Dermis blood vessel endothelial cell (primary cell): Measurements from ENCODE around the gene SH3RF3. TPM values are rescaled to one million over a fixed set of nuclear protein-coding genes. Genes with fewer than 3 reads are reported as not detected.

Source experiments
- DNase-seq: peaks from one replicate; pipeline ENCODE4 v3.0.0; 2010
- total RNA-seq: library from RNA; depleted of rRNA; stranded (reverse); fragments of >200 nt; gene quantifications from 2 replicates; pipeline ENCODE4 v1.2.3, GENCODE V29; 2014

Gene SH3RF3
- total RNA-seq, 1 donor from 2014 or later, result 7.7 TPM

DNA sequence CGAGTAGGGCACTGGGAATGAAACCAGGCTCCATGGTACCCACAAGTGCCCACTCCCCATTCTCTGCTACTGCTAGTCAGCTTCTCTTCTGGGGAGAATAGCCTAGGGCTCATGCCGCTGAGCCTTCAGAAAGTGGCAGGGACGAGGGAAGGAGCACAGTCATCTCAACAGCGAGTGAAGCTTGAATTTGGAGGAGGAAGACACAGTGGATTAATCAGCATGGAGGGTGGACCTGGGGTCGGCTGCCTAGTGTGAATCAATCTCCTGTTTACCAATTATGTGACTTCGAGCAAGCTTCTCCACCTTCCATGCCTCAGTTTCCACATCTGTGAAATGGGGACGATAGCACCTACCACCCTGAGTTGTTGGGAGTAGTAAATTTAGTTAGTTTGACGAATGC, 327.8 kb downstream of the SH3RF3 start:
- DNase-seq, result no peak

DNA sequence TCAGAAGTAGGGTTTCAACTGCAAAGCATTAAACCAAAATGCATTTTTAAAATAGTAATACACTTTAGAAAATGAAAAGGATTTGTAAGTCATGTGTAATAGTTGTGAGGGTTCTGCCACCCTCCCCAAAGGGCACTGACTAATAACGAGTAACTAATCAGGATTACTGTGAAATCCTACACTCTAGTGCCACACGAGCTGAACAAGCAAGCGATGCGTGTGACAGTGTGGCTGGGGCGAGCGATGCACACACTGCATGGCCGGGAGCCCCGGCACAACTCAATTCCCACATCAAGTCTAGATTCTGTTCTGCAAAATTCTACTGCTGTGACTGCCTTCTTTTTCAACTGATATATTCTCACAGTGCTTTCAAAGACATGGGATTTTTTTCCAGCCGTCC, 328.4 kb downstream of the SH3RF3 start:
- DNase-seq, result no peak

DNA sequence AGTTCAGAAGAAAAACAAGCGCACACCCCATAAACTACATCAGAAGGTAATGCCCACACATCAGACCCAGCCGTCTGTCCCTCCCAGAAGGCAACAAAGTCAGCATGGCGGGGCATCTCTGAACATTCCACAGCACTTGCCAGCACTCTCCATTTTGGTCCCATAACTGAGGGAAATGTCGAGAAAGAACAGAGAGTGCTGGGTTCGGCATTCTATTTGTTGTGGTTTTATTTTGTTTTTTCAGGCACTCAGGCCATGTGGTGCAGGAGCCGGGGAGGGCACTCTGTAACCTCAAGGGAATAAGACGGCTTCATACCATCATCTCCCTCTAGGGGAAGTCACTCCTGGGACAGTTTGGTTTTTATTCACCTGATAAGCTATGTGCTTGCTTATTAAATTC, 328.8 kb downstream of the SH3RF3 start:
- no peak for DNase-seq

DNA sequence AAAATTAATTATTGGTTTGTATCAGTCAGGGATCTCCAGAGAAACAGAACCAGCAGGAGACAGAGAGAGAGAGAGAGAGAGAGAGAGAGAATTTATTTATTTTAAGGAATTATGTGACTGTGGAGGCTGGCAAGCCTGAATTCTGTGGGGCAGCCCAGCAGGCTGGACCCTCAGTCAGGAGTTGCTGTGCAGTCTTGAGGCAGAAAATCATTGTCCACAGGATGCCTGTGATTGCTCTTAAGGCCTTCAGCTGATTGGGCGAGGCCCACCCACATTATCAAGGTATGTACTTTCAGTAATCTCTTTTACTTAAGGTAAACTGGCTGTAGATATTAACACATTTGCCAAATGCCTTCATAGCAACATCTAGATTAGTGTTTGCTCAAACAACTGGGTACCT, 329.5 kb downstream of the SH3RF3 start:
- DNase-seq, result no peak

DNA sequence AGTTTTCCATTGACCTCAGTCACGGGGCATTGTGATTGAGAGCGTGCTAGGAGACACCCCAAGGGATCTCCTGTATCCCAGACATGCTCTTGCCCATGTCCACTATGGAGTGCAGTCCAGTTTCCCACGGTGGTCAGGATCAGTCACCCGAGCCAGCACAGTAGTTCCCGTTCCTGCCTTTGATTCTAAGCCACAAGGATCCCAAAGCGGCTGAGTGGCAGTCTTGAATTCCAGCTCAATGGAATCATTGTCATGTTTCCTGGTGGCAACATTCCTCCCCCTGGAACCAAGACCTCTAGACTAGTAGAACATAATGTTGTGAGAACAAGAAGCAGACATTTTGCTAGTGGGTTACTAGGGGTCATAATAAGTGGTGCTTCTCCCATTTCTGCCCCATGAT, 330.5 kb downstream of the SH3RF3 start:
- DNase-seq, result no peak

DNA sequence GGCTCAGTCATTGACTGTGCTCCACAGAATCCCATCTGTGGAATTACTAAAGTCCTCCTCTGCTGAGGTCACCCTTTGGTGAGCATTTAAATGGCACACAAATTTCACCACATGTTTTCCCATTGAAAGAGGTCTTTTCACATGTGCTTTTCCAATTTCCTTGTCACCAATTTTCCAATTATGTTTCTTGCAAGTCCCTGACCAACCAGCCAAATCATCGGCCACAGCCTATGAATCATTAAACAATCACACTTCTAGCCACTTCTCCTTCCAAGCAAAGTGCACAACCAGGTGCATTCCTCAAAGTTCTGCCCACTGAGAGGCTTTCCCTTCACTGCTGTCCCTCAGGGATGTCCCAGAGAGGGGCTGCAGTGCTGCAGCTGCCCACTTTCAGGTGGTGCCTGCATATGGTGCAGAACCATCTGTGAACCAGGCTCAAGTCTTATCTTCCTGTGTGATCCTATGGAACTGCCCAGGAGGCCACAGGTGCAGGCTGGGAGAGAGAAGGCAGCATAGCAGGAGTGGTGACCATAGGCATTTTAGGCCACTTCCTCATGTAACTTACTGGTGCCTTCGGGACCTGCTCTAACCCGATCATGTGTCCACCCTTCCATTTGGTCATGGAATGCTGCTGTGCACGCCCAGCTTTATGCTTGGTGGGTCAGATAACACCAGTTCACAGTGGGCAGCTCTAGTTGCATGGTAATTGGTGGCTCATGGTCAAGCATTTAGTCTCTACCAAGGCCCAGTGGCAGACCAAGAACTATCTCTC, 331.7 kb downstream of the SH3RF3 start:
- DNase-seq, result no peak

DNA sequence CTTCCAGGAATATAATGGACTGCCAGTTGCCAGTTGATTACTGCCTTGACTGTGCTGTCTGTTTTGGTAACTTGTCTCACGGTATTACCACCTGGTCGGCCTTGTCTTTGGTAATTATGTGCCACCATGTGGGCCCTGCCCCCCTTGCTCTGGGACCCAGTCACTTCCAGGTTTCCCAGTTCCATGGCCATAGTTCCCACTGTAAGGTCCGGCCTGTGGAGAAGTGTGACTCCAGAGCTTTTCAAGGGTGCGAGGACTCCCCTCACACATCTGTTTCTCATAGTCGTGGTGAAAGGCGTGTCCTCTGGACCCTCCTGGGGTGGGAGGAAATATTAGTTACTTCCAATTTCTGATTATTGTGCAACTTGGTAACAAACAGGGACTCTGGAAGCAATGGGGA, 334.2 kb downstream of the SH3RF3 start:
- DNase-seq, result no peak

DNA sequence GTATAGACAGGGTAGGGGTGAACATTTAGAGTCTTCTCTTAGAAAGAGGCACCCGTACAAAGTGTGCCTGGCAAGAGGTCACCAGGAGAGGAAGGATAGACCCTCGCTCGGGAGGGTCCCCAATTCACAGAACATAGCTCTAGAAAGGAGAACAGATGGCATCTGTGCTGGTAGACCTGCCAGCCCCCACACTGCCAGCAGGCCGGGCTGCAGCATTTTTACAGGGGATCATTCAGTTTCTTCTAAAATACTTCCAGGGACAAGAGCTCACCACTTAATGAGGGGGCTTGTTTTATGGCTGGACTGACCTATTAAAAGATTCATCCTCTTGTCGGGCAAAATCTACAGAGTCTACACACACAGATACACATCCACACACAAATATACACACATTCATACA, 334.9 kb downstream of the SH3RF3 start:
- DNase-seq, result no peak

DNA sequence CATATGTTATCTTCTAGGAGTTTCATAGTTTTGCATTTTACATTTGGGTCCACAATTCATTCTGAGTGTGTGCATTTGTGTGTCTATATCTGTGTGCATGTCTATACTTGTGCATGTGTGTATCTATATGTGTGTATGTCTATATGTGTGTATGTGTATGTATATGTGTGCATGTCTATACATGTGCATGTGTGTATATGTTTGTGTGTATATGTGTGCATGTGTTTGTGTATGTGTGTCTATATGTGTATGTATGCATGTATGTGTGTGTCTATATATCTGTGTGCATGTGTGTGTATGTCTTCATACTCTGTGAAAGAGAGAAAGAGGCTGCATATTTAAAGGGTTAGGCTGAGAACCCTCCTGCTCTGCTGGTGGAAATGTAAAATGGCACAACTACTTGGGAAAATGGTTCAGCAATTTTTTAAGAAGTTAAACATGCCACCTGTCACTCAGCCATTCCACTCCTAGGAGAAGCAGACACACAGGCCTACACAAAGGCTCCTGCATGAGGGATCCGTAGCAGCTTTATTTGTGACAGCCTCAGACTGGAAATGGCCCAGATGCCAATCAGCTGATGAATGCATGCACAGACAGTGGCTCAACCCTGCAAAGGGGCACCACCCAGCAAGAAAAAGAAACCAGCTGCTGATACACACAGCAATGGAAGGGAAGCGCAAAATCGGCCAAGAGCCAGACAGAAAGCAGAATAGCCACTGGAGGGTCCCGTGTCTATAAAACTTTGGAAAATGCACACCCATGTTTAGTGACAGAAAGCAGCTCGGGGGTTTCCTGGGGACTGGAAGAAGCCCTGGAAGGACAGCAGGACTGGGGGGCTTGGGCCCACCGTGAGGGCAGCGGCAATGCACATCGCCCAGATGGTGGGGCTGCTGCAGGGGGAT, 337.9 kb downstream of the SH3RF3 start:
- DNase-seq, result peak; percentile 15

DNA sequence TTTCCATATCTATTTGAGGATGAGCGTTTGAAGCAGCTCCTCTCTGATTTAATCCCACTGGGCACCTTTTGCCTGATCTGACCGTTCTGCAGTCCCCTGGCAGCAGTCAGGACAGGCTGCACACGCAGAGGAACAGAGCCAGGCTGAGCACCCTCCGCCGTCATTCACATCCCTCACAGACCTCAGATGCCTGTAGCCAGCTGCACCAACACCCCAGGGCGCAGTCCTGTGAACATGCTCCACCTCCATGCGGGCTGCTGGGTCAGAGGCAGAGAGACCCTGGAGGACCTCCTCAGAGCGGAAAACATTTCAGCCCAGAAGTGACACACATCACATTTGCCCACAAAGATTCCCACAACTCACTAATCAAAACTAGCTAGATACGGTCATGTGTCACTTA, 338.7 kb downstream of the SH3RF3 start:
- DNase-seq, result no peak

DNA sequence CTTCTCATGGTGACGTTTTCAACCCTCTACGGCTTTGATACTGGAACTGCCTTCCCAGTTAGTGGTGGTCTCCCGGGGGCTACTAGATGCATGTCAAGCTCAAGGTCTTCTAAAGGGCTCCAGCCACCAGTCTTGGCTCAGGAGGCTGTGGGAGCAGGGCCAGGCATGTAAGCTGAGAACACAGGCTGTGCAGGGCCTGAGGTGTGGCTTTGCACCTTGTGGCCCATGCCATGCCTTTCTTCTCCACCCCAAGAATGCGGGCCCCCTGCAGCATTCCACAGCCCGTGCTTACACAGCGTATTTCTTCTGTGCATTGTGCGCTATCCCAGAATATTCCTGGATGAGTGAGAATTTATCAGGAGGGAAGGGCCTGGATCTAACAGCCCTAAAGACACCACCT, 339.9 kb downstream of the SH3RF3 start:
- DNase-seq, result no peak

DNA sequence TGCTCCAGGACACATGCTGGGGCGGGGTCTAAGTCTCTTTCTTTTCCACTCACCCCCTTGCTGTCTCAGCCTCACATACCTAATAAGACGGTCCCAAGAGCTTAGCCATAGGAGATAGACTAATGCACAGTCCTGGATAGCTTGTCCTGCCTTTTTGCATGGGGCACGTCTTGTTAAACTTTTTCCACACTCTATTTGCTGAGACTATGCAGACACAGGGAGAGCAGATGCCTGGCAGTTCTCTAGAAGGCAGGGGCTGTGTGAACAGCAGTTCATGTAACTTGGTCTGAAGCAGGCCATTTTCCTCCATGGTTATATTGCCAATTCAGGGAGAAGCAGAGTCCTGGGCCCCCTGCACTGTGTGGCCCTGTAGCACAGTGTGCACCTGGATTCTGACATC, 342.7 kb downstream of the SH3RF3 start:
- no peak for DNase-seq

DNA sequence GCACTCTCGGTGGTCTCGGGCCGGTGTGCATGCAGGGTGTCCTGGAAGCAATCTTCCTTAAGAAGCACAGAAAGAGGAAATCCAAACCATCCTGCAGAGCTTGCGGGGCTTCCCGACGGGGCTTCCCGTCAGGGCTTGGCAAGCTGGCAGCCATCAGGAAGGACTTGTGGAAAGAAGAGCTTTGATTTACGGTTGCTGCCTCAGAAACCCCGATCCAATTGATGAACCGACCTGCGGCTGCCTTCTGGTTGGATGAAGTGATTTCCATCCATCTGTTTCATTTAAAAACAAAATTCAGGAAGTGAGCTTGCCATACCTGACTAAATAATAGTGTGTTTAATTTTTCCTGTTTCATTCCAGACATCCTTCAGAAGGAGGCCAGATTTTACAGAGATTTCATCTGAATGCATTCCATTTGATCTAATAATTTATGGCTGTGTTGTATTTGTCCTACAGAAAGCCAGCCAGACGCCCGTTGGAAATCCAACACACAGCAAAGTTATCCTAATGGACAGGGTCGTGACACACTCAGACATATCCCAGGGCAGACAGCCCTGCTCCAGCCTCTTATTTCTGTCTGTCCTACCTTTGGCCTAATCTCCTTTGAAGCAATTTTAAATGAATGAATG, 343.4 kb downstream of the SH3RF3 start:
- peak; percentile 30 for DNase-seq

DNA sequence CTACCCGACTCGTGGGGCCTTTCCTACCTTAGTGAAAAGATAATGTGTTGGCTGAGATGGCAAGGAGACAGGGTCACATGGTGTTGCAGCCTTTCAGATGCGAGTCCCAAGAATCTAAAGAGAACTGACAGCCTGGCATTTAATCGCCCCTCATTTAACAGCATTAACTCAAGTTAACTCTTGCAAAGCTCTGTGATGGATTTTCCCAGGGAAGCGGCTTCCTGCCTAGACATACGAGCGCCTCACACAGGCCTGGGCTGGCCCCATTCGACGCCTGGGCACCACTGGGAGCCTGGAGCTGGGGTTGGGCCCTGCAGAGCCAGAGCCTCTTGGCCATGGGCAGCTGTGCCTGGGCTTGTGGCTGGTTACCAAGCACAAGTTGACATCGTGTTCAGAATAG, 344.0 kb downstream of the SH3RF3 start:
- DNase-seq, result no peak

DNA sequence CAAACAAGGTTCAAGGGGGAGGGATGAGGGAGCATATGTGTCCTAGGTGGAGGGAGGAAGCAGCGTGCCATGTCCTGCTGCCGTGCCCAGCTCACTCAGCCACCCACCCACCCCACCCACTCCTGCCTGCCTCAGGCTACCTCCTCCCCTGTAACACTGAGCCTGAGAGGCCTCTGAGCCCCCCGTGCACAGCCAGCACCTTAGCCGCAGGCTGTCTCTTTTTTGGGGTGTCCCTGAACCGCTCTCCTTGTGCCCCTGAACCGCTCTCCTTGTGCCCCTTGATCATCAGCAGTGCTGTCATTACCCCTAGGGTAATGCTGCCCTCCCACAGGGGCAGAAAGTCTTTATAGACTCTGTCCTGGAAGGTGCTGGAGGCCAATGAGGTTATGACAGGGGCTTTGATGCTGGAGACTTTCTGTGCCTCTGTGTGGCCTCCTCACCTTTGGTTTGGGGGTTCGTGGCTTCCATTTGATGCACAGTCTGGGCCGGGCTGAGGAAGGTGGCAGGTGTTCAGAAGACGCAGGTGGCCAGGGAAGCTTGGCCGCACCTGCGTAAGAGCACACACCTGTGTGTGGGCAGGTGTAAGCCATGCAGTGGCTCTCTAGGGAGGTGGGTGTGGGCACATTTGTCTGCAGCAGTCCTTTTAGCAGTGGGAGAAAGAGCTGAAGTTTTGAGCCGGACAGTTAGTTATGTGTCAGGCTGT, 344.8 kb downstream of the SH3RF3 start:
- DNase-seq, result no peak

DNA sequence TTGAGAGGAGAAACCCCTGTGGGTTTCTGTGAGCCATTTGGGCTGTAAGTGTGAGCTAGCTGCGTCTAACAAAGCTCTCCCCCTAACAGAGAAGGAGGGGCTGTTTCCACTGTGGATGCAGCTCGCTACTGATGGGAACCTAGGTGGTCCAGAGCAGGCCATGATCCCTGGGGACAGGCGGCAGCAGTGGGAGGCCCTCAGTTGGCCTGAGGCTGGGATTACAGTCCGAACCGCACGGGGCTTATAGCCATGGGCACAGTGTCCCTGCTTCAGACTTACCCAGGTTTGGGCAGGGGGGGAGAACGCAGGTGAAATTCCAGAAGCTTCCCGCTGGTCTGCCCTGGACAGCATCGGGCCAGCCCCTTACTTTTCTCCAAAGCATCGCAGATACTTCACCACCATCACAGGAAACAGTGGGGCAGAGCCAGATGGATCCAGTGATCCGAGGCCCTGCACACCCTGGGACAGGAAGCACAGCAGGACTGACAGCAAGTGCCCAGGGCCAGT, 345.4 kb downstream of the SH3RF3 start:
- no peak for DNase-seq

DNA sequence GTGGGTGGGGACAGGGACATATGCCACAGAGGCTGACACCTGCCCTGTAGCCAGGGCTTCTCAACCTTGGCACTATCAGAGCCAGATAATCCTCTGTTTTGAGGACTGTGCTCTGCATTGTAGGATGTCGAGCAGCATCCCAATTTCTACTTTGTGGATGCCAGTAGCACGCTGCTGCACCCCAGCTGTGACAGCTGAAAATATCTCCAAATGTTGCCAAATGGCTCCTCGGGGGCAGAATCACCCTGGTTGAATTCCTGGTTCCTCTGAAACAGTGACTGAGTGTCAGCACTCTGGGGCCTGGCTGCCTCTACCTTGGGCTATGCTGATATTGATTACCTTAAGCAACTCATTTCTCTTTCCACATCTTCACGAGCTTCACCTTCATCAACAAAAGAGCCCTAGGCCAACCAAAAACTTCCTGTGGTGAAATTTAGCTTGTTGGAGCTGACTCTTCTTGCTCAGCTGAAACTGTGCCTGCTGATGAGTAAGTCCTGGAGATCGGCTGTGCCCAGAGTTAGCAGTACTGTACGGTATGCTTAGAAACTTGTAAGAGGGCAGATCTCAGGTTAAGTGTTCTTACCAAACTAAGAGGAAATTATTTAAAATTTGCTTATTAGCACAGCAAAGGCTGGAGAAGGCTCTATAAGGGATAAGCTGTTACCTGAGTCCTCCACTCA, 346.7 kb downstream of the SH3RF3 start:
- no peak for DNase-seq

DNA sequence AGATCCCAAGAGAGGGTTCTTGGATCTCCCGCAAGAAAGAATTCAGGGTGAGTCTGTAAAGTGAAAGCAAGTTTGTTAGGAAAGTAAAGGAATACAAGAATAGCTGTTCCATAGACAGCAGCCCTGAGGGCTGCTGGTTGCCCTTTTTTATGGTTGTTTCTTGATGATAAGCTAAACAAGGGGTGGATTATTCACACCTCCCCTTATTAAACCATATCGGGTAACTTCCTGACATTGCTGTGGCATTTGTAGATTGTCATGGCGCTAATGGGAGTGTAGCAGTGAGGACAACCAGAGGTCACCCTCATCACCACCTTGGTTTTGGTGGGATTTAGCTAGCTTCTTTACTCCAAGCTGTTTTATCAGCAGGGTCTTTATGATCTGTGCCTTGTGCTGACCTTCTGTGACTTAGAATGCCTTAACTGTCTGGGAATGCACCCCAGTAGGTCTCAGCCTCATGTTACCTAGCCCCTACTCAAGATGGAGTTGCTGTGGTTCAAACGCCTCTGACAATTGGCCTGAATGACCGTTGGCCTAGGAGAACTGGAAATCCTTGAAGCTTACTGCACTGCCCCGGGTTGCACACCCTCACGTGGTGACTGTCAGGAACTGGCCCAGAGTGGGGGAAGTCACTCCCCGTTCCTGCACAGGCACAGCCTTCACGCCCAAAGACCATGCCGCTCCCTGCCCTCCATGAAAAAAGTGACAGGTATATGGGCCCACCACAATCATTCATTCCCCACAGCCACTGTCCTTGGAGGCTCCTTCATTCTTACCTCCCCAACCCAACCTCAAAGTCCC, 347.8 kb downstream of the SH3RF3 start:
- DNase-seq, result no peak

DNA sequence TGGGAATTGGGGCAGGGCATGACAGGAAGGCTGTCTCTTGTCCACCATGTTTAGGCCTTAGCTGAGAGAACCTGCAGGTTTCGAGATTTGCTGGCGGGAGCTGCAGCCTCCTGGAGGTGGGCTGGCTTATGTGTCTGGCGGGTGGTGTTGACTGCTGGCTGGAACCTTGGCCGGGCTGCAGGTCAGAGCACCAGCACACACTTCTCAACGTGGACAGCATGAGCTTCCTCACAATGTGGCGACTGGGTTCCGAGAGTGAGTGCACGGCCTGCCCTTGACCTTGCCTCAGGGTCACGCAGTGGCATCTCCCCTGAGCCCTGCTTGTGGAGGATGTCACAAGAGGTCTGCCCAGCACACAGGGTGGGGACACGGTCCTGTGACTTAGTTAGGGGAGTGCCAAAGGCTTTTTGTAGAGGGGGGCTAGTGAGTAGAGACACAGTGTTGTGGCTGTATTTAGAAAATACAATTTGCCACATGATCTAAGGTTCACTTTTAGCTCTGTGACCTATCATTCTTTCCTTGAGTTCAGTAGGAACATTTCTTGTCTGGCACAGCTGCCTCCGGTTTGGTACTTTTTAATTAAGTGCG, 350.0 kb downstream of the SH3RF3 start:
- no peak for DNase-seq

DNA sequence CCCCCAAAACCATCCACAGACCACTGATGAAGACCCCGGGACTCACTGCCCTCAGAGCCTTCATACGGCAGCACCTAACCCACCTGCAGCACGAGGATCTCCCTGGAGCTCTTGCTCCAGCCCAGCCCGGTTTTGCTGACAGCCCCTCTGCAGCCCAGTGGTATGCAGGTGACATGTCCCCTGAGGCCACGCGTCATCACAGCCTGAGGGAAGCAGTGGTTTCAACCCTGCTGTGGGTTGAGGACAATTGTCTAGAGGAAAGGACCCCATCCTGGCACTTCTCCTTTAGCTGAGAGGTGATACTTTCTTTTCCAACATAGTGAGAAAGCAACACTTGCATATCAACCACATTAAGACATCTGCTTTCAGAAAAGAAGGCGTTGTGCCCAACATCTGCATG, 350.8 kb downstream of the SH3RF3 start:
- DNase-seq, result no peak
